ENCODE measurements around the gene CARHSP1.

GRCh38 chr16:8849411-8850011 lies 19.3 kb downstream of the CARHSP1 start:
- TF ChIP-seq CTCF (IDR thresholded peaks at IDR 0.05) (no peak), EZH2 (IDR thresholded peaks at IDR 0.05) (no peak)
